ENCODE measurements around the gene RNF213.

DNA sequence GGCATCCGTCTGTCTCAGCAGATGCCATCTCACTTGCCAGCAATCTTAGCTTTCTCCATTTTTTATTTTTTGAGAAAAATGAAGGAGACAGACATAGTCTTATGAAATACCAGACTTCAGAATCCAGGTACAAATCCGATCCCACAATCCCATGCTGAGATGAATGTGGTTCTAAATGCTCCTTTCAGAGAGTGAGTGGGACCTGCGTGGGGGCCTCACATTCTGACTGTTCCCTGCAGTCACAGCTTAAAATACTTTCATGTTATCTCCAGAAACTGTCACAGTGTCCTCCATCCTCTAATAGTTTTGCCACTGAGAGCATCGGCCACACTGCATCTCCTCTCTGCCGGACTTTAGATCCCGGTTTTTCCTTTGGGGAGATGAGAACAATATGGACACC lies 119.4 kb downstream of the RNF213 start:
- no peak for TF ChIP-seq EZH2 (IDR thresholded peaks at IDR 0.05; ENCODE audit: low read depth)
- TF ChIP-seq, protein P1, sequence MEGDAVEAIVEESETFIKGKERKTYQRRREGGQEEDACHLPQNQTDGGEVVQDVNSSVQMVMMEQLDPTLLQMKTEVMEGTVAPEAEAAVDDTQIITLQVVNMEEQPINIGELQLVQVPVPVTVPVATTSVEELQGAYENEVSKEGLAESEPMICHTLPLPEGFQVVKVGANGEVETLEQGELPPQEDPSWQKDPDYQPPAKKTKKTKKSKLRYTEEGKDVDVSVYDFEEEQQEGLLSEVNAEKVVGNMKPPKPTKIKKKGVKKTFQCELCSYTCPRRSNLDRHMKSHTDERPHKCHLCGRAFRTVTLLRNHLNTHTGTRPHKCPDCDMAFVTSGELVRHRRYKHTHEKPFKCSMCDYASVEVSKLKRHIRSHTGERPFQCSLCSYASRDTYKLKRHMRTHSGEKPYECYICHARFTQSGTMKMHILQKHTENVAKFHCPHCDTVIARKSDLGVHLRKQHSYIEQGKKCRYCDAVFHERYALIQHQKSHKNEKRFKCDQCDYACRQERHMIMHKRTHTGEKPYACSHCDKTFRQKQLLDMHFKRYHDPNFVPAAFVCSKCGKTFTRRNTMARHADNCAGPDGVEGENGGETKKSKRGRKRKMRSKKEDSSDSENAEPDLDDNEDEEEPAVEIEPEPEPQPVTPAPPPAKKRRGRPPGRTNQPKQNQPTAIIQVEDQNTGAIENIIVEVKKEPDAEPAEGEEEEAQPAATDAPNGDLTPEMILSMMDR (conservative IDR thresholded peaks at IDR 0.05) = no peak

All from PC-9 (cell line).